HG03039 (cell line): ENCODE results near the gene TMEM270.

ENCODE experiments used
- ATAC-seq: cut with Tn5 transposase; IDR thresholded peaks from one replicate; pipeline ENCODE4 v1.9.1; 2021; ENCODE audit warnings: mild to moderate bottlenecking, moderate library complexity; ENCODE audit not compliant: unreplicated experiment

The TMEM270 gene

DNA sequence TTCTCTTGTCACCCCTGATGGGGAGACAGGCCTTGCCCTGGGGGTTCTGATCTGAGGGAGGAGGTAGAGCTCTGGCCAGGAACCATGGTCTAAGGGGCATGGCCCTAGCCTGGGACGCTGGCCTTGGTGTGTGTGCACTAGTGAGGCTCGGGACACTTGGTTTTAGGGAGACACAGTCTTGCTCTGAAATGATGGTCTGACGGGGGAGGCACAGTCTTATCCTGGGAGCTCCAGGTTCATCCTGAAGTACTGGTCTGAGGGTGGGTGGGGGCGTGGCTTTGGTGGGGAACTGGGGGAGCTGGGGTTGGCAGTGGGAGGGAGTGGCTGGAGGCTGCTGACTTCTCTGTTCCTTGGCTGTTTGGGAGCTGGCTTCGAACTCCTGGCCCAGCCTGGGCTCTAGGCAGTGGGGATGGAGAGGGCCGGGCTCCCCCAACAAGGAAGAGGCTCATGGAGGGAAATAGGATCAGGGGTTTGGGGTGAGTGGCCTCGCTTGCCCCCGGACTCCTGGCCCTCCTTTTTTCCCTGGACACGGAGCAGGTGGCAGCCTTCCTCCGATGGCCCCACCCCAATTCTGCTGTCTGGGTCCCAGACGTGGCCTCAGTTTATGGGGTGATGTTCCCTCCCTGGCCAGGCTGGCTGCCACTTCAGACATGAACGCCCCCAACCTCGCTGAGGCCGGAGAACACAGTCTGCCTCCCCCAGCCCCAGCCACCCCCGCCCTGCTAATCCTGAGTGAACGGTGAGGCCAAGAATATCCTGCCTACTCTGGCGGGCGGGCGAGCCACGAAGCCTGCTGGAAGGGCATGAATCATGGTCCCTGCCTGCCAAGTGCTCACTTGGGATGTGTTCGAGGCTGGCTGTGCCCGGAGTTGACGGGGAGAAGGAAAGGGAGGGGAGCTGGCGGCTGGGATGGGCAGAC, 43.5 kb downstream of the TMEM270 start:
- no peak for ATAC-seq

DNA sequence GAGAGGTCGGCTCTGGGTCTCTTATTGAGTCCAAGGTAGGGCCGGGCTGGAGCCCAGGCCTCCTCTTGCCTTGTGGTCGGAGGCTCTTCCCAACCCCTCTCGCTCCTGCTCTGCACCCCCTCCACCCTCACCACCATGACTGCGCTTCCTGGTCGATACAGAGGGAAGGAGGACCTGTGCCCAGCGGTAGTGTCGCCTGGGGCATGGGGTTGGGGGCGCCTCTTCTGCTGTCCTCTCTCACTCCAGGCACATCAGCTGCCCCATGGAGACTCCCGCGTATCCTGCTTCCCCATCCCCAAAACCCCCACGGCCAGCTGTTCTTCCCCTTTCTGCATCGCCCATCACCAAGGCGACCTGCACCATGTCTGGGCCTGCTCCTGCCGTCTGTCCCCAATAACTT, 44.4 kb downstream of the TMEM270 start:
- ATAC-seq = no peak

DNA sequence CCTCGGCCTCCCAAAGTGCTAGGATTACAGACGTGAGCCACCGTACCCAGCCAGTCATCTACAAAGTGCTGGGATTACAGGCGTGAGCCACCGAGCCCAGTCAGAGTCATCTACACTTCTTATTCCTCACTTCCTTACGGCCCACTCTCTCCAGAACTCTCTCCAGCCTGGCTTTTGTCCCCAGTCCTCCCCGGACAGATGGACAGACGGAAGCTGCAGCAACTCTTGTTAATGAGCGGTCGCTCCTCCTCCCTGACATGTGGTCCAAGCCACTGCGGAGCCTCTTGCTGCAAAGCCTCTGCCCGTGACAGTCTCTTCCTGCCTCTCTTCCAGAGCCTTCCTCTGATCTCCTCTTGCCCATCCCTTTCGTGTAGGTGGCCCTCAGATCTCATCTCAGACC, 45.9 kb downstream of the TMEM270 start:
- no peak for ATAC-seq

- ATAC-seq = no peak
Measured at GRCh38 chr7:73907554-73908122, 46.7 kb downstream of the TMEM270 start.

GRCh38 chr7:73908123-73908611, 47.2 kb downstream of the TMEM270 start:
- no peak for ATAC-seq

- no peak for ATAC-seq
Measured at GRCh38 chr7:73909051-73909941, 48.3 kb downstream of the TMEM270 start.

- no peak for ATAC-seq
Measured at GRCh38 chr7:73909996-73910395, 49.0 kb downstream of the TMEM270 start.

DNA sequence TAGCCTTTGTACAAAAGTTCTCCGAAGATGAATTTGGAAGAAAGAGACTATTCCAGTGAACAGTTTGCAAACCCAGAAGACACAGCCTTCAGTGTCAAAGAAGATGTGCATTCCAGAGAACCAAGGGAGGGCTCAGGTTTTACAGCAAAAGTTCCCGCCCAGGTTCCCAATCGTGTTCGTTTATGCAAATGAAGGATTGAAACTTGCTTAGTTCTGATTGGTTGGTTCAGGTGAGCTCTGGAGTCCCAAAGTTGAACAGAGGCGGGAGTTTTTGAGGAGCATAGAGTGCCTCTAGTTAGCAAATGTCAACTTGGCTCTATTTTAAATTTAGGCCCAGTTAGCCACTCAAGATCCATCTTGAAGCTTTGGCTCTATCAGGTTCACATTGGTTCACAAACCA, 51.3 kb downstream of the TMEM270 start:
- ATAC-seq = no peak
